ENCODE data around the gene ATP11A. TPM values are rescaled to one million over a fixed set of nuclear protein-coding genes. Genes with fewer than 3 reads are reported as not detected.
"Not testable (repeated sequence)": the region's sequence is repeated elsewhere in the genome, so short reads cannot be mapped to it uniquely, and the experiment has no call there.

Gene ATP11A
- total RNA-seq, 1 donor from 2014 or later, result 114 TPM

- H3K27ac Mint-ChIP-seq, result no peak overlapping the region
- DNase-seq (ENCODE audit: low spot score in 2 of 2, unreplicated experiment in 2 of 2), result no peak
- H3K9me3 Mint-ChIP-seq, result no peaks in the 10 kb centered on the region
- peaks cover 2% of the 10 kb centered on the region for H3K4me1 Mint-ChIP-seq
- no peak overlapping the region for H3K4me3 Mint-ChIP-seq
- TF ChIP-seq CTCF (IDR thresholded peaks at IDR 0.05; ENCODE audit: unreplicated experiment), result no peak
- H3K36me3 Mint-ChIP-seq, result peaks cover 25% of the 10 kb centered on the region
- no peaks in the 10 kb centered on the region for H3K27me3 Mint-ChIP-seq (ENCODE audit: low read depth)
These were observed 180.2 kb downstream of the ATP11A start for GRCh38 chr13:112870051-112870331.

- Mint-ChIP-seq H3K36me3 (peaks cover 23% of the 10 kb centered on the region), H3K4me1 (peaks cover 2% of the 10 kb centered on the region), H3K27ac (no peak overlapping the region), H3K4me3 (no peak overlapping the region), H3K27me3 (ENCODE audit: low read depth) (no peaks in the 10 kb centered on the region), H3K9me3 (no peaks in the 10 kb centered on the region)
- DNase-seq (ENCODE audit: low spot score in 2 of 2, unreplicated experiment in 2 of 2), result no peak
- no peak for TF ChIP-seq CTCF (IDR thresholded peaks at IDR 0.05; ENCODE audit: unreplicated experiment)
These were observed 181.0 kb downstream of the ATP11A start for GRCh38 chr13:112870737-112871287.

GRCh38 chr13:112871742-112872141, 181.9 kb downstream of the ATP11A start:
- Mint-ChIP-seq H3K9me3 (no peaks in the 10 kb centered on the region), H3K36me3 (peaks cover 17% of the 10 kb centered on the region), H3K27me3 (ENCODE audit: low read depth) (no peaks in the 10 kb centered on the region), H3K27ac (no peak overlapping the region), H3K4me1 (peaks cover 2% of the 10 kb centered on the region), H3K4me3 (no peak overlapping the region)
- no peak for TF ChIP-seq CTCF (IDR thresholded peaks at IDR 0.05; ENCODE audit: unreplicated experiment)
- DNase-seq (ENCODE audit: low spot score in 2 of 2, unreplicated experiment in 2 of 2), result no peak

GRCh38 chr13:112872657-112873631, 183.1 kb downstream of the ATP11A start:
- peak overlapping the region; percentile 69 for H3K27ac Mint-ChIP-seq
- not testable (repeated sequence) for DNase-seq (ENCODE audit: low spot score in 2 of 2, unreplicated experiment in 2 of 2); H3K4me3 Mint-ChIP-seq; H3K36me3 Mint-ChIP-seq; H3K27me3 Mint-ChIP-seq (ENCODE audit: low read depth); H3K4me1 Mint-ChIP-seq; H3K9me3 Mint-ChIP-seq

- DNase-seq (ENCODE audit: low spot score in 2 of 2, unreplicated experiment in 2 of 2), result peak; percentile 62 to 86
- TF ChIP-seq CTCF (IDR thresholded peaks at IDR 0.05; ENCODE audit: unreplicated experiment), result peak; percentile 99
- H3K4me3 Mint-ChIP-seq, result no peak overlapping the region
- peaks cover 2% of the 10 kb centered on the region for H3K4me1 Mint-ChIP-seq
- peaks cover 13% of the 10 kb centered on the region for H3K36me3 Mint-ChIP-seq
- H3K27ac Mint-ChIP-seq, result peak overlapping the region; percentile 69
- no peaks in the 10 kb centered on the region for H3K27me3 Mint-ChIP-seq (ENCODE audit: low read depth)
- H3K9me3 Mint-ChIP-seq, result no peaks in the 10 kb centered on the region
These were observed 184.3 kb downstream of the ATP11A start for GRCh38 chr13:112873851-112874750.
